GM19035 (cell line): ENCODE data around the gene PKM.

ENCODE experiments used
- ATAC-seq: cut with Tn5 transposase; IDR thresholded peaks from one replicate; pipeline ENCODE4 v1.9.1; 2021; ENCODE audit not compliant: unreplicated experiment

Gene PKM

DNA sequence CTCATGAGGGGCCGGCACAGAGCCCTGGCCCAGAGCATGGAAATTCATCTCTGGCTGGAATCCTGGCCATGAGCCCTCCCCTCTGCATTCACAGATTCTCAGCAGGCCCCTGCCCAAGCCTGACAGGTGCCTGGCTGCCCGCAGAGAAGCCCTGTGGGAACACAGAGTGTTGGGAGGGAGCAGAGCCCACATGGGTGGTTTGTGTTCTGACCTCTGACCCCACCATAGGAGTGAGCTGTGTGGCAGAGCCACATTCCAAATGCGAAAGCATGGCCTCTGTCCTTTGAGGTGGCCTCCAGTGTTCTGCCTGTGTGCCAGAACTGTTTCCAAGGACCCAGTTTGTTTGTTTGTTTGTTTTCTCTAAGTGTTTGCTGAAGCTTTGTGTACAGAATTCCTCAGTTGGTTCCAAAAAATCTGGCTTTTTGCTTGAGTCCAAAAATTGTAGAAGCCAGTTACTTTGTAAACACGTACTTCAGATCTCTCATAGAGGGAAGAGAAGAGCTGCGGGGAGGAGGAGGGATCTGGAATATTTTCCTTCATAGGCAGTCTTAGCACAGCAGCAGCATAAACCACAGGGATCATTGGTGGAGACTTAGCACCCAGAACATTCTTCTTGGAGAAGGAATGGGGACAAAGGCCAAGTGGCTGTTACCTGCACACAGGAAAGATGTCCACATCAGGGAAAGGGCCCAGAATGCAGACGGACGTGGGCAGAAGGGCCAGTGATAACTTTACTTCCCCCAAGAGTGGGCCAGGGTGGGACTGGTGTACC, 69.4 kb downstream of the PKM start:
- no peak for ATAC-seq

DNA sequence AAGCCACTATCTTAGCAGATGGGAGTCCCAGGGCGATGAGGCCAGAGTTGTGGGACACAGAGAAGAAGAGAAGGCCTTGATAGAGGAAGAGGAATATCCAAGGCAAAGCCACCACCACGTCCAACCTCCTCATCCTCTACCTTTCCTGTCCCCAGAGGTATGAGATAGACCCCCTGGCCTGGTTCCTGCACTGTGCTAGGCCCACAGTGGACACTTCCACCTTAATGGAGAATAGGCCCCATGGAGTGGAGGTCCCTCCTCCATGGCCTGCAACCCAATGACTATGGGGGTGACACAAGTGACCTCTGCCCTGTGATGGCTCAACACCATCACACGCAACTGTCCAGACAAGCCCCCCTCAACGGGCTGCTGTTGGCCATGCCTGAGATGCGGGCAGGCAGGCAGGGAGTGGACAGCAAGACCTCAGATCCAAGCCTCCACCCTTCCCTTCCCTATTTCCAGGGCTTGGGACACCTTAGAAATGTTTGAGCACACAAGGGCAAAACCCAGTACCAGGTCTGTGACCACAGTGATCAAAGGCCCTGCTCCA, 70.2 kb downstream of the PKM start:
- no peak for ATAC-seq

DNA sequence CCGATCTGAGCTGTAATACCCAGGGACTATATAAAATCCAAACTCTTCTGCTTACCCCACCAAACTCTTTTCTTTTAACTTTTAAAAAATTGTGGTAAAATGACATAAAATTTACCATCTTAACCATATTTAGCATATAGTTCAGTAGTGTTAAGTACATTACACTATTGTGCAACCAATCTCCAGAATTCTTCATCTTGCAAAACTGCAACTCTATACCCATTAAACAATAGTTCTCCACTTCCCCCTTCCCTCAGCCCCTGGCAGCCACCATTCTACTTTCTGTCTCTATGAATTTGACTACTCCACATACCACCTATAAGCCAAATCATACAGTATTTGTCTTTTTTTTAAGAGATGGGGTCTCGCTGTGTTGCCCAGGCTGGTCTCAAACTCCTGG, 74.1 kb downstream of the PKM start:
- no peak for ATAC-seq

DNA sequence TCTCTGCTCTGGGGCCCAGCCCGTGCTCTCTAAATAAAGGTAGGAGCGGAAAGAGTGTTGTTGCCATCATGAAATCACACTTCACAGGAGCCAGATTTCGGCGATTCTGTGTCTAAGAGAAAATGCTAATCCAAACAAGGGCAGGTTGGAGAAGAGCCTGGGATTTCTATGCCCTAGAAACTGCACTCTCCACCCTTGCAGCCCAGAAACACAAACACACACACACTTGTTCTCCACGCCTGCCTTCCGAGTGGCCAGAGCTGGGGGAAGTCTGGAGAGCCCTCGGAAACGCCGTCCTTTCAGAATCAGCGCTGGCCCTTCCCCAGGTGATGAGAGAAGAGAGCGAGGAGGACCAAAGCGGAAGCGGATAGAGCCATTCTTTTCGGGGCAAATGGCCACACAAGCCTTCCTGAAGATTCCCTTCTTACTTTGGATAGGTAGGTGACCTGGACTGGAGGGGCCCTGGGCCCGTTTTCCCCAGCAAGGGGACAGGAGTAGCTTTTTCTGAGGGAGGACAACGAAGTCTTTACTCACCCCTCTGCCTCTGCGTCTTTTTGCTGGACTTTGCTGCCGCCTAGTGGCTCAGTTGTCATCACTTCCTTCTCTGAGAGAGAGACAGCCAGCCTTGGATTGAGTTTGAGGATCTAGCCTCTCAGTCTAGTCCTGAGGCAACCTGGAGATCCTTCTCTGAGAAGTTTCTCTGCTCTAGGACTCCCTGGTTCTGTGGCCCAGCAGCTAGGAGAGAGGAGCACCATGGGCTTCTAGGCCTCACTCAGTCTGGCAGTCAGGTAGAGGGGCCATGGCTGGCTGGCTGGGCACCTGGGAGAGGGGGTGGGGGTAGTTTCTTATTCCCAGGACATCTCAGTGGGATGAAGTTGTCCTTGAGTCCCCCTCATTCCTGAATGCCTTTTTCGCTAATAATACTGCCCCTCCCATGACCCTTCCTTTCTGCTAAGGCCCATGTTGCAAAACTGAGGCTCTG, 75.1 kb downstream of the PKM start:
- peak; percentile 68 for ATAC-seq

DNA sequence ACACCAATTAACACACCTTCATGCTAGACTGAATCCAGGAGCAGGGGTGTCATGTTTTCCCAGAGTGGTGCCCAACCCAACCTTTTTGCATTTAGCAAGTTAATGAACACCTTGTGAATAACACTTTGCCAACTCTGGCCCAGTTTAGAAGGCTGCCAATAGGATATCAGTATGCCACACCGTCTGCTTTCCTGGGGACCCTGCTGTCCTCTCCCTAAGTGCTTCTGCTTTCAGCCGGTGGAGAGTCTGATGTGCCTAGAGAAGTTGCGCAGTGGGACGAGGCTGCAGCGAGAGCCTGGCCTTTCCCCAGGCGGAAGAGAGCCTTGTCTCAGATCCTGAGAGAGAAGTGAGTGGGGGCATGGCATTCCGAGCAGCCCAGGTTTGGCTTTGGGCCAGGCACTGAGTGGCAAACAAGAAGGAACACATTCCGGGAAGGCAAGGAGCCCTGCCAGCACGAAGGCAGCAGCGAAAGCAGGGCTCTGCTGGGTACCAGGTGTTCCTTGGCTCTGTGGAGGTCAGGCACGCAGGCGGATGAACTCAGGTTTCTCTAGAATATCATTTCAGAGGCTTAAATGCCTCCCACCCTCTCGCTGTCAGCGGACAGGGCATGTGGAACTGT, 75.9 kb downstream of the PKM start:
- no peak for ATAC-seq

DNA sequence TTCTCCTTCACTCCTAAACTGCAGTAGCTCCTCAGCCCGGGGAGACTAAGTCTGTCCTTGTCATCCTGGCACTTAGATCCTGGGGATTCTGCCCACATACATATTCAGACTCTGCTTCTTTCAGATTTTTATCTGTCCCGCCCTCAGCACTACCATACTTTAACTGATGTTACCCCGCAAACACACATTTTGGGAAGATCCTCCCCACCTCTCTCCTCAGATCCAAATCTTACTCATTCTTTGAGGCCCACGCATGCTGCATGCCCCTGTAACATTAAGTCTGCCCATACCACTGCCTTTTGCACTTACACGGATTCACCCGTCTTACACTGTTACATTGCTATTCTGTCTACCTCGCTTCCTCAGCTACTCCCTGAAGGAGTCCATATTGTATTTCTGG, 76.7 kb downstream of the PKM start:
- ATAC-seq = no peak

DNA sequence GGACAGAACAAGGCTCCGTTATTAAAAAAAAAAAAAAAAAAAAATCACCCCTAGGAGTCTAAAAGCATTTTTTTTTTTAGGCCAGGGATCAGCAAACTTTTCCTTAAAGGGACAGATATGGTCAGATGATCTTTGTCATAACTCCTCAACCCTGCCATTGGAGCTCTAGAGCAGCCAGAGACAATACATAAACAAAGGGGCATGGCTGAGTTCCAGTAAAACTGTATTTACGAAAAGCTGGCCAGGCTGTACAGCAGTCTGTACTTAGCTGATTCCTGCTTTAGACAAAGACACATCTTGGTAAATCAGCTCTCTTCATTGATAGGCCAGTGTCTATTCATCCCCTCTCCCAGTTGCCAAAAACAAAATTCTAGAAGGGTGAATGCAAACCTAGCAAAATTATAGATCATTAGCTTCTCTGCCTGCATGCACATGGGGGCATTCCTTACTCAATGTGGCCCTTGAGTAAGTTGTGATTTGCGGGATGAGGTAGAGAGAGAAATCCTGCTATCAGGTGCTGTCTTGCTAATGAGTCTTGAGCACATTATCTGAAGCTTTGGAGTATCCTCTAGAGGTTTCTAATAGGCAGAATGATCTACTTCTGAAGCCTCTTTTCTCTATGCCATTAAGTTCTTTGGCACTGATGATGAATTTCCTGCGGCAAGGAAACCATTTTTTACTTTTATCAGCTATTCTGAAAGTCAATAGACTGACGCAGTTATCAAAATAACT, 77.6 kb downstream of the PKM start:
- no peak for ATAC-seq
